D721Med (cell line): Measurements from ENCODE around the gene TRAF3.

ENCODE experiments used
- DNase-seq: peaks from one replicate; pipeline ENCODE4 v3.0.0; 2011; ENCODE audit warnings: low spot score; ENCODE audit not compliant: insufficient read length
- FAIRE-seq: peaks from 2 replicates; lab custom pipeline; 2011; peaks lifted over from hg19 to GRCh38; lab: Jason Lieb, UNC
- TF ChIP-seq, protein P1 (sequence below): IDR thresholded peaks from 2 replicates; pipeline ENCODE4 v1.5.1; 2012; ENCODE audit warnings: mild to moderate bottlenecking, control low read depth; ENCODE audit not compliant: insufficient read depth; ENCODE audit errors: missing control alignments

The TRAF3 gene

DNA sequence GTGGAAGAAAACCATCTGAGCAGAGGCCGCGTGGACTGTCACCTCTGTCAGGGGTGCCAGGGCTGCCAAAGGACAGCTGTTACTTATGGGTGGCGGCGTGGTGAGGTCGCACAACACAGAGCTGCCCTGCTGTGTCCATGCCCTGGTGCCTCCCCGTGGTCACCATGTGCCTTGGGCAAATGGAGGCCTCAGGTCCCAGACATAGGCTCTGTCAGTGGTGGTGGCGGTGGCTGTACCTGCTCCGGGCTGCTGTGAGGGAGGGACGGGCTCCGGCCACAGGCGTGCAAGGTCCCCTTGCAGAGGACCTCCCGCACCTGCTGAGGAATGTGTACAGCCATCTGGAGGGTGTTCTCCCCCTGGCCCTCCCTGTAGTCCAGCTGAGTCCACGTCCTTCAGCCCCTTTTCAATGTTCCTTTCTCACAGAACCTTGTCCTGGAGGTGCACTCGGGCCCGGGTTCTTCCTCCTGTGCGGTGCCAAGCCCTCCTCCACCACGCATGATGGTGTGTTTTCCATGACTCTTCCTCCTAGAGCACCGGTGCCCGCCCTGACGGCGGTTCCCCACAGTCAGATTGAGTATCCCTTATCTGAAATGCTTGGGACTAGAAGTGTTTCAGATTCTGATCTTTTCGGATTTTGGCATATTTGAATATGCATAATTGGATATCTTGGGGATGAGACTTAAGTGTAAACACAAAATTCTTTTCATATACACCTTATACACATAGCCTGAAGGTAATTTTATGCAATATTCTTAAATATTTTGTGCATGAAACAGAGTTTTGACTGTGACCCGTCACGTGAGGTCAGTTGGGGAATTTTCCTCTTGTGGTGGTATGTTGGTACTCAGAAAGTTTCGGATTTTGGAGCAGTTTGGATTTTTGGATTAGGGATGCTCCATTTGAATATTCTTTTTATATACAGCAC, 49.8 kb downstream of the TRAF3 start:
- TF ChIP-seq, protein P1, sequence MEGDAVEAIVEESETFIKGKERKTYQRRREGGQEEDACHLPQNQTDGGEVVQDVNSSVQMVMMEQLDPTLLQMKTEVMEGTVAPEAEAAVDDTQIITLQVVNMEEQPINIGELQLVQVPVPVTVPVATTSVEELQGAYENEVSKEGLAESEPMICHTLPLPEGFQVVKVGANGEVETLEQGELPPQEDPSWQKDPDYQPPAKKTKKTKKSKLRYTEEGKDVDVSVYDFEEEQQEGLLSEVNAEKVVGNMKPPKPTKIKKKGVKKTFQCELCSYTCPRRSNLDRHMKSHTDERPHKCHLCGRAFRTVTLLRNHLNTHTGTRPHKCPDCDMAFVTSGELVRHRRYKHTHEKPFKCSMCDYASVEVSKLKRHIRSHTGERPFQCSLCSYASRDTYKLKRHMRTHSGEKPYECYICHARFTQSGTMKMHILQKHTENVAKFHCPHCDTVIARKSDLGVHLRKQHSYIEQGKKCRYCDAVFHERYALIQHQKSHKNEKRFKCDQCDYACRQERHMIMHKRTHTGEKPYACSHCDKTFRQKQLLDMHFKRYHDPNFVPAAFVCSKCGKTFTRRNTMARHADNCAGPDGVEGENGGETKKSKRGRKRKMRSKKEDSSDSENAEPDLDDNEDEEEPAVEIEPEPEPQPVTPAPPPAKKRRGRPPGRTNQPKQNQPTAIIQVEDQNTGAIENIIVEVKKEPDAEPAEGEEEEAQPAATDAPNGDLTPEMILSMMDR, result no peak
- no peak for DNase-seq
- no peak for FAIRE-seq

- DNase-seq, result no peak
- no peak for FAIRE-seq
- TF ChIP-seq, protein P1, result no peak
These were observed 50.5 kb downstream of the TRAF3 start for GRCh38 chr14:102827716-102828115.

DNA sequence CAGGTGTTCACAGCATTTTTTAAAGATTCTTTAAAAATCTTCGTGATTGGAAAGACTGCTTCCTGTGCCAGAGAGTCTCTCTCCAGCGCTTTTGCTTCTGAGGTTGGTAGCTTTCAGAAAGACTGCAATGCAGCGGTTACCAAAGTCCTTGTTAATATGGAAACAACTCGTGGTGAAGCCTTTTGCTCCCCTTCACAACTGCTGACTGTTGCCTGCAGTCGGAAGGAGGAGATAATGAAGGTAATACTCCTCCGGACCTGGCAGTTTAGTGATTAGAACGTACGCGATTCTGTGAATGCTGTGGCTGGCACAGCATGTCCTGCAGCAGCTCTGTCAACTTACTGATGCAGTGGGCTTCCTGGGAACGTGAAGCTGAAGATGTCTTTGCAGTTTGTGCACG, 50.9 kb downstream of the TRAF3 start:
- no peak for DNase-seq

DNA sequence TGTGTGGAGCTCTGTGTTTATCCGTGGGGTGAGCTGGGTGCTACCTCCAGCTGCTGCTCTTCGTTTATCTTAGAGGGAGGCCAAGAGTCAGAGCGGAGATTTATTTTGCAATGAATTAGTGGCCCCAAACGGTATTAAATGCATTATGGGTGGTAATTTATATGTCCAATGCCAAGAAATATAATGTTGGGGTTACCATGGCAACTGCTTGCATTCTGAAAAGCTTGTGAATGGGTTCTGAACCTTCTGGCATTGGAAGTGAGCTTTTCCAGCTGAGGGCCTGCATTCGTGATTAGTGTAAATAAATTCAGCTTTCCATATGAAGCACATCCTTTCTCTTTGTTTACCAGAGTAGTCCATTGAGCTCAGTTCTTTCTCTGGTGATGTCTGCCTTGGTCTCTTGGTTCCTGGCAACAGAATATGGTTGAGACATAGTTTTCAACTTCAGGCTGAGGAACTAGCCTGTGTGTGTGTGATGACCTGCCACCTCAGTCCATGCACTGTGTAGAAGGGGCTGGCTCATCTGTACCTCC, 51.8 kb downstream of the TRAF3 start:
- no peak for FAIRE-seq
- TF ChIP-seq, protein P1, result no peak
- DNase-seq, result no peak

More for the DNA sequence above, 50.9 kb downstream of the TRAF3 start:
- peak; percentile 25 for FAIRE-seq
- TF ChIP-seq, protein P1, result no peak

- FAIRE-seq (no peak), DNase-seq (no peak)
- TF ChIP-seq, protein P1, result no peak
These were observed 53.3 kb downstream of the TRAF3 start for GRCh38 chr14:102830474-102831045.

DNA sequence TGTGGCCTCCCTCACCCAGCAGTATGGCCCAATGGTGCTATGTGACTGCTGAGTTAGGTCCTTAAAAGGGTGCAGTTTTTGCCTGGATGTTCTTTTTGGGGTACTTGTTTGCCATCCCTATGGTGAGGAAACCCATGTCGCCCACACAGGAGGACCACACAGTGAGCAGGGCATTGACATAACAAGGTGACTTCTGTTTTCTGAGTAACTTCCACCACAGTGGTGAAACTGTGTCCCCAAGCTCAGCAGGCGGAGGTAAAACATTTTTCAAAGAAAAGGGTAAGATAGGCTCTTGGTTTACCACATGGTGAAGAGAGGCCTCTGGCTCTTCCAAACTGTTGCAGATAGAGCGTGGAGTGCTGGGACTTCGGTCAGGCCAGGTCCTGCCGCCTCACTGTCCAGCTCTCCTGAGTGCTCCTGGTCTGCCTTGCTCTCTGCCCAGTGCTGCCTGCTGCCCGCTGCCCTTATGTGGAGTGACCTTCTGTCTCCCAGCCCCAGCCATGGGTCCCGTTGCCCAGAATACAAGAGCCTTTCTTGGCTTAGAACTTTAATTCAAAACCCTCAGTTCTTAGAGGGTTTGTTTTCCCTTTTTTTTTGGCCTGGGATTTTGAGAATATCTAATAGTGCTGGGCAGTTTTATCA, 54.0 kb downstream of the TRAF3 start:
- FAIRE-seq (no peak), DNase-seq (no peak)
- TF ChIP-seq, protein P1, result no peak
